ENCODE data around the gene RAB4A.

RAB4A gene

GRCh38 chr1:229249854-229250644, 20.9 kb upstream of the RAB4A start:
- Histone ChIP-seq H3K36me3 (ENCODE audit: low read depth) (no peaks in the 10 kb centered on the region), H3K4me1 (ENCODE audit: insufficient read depth, poor library complexity, severe bottlenecking) (no peaks in the 10 kb centered on the region), H3K27ac (ENCODE audit: poor library complexity, severe bottlenecking) (no peak overlapping the region), H3K27me3 (ENCODE audit: insufficient read depth, poor library complexity, severe bottlenecking) (no peaks in the 10 kb centered on the region), H3K4me3 (ENCODE audit: severe bottlenecking) (no peak overlapping the region), H3K9me3 (ENCODE audit: severe bottlenecking) (no peaks in the 10 kb centered on the region)
- TF ChIP-seq CTCF (IDR thresholded peaks at IDR 0.05; ENCODE audit: poor library complexity, severe bottlenecking) = no peak
- no peak for ATAC-seq (ENCODE audit: low read depth)
- no peak for DNase-seq (ENCODE audit: low spot score)

- no peaks in the 10 kb centered on the region for H3K27me3 ChIP-seq (ENCODE audit: insufficient read depth, poor library complexity, severe bottlenecking)
- no peaks in the 10 kb centered on the region for H3K36me3 ChIP-seq (ENCODE audit: low read depth)
- TF ChIP-seq CTCF (IDR thresholded peaks at IDR 0.05; ENCODE audit: poor library complexity, severe bottlenecking) = no peak
- H3K4me1 ChIP-seq (ENCODE audit: insufficient read depth, poor library complexity, severe bottlenecking) = no peaks in the 10 kb centered on the region
- DNase-seq (ENCODE audit: low spot score) (no peak), ATAC-seq (ENCODE audit: low read depth) (no peak)
- no peaks in the 10 kb centered on the region for H3K9me3 ChIP-seq (ENCODE audit: severe bottlenecking)
- H3K4me3 ChIP-seq (ENCODE audit: severe bottlenecking) = no peak overlapping the region
- H3K27ac ChIP-seq (ENCODE audit: poor library complexity, severe bottlenecking) = no peak overlapping the region
Measured at GRCh38 chr1:229251185-229251584, 19.7 kb upstream of the RAB4A start.

GRCh38 chr1:229252228-229252984, 18.5 kb upstream of the RAB4A start:
- no peak for ATAC-seq (ENCODE audit: low read depth)
- H3K4me1 ChIP-seq (ENCODE audit: insufficient read depth, poor library complexity, severe bottlenecking) = no peaks in the 10 kb centered on the region
- TF ChIP-seq CTCF (IDR thresholded peaks at IDR 0.05; ENCODE audit: poor library complexity, severe bottlenecking) = no peak

GRCh38 chr1:229253151-229253974, 17.5 kb upstream of the RAB4A start:
- no peaks in the 10 kb centered on the region for H3K4me1 ChIP-seq (ENCODE audit: insufficient read depth, poor library complexity, severe bottlenecking)
- ATAC-seq (ENCODE audit: low read depth) (peak; percentile 77), DNase-seq (ENCODE audit: low spot score) (no peak)
- H3K4me3 ChIP-seq (ENCODE audit: severe bottlenecking) = no peak overlapping the region
- no peaks in the 10 kb centered on the region for H3K36me3 ChIP-seq (ENCODE audit: low read depth)
- no peaks in the 10 kb centered on the region for H3K9me3 ChIP-seq (ENCODE audit: severe bottlenecking)
- TF ChIP-seq CTCF (IDR thresholded peaks at IDR 0.05; ENCODE audit: poor library complexity, severe bottlenecking) = no peak
- H3K27ac ChIP-seq (ENCODE audit: poor library complexity, severe bottlenecking) = peak overlapping the region; percentile 19
- no peaks in the 10 kb centered on the region for H3K27me3 ChIP-seq (ENCODE audit: insufficient read depth, poor library complexity, severe bottlenecking)

More at GRCh38 chr1:229252228-229252984, 18.5 kb upstream of the RAB4A start:
- Histone ChIP-seq H3K9me3 (ENCODE audit: severe bottlenecking) (no peaks in the 10 kb centered on the region), H3K36me3 (ENCODE audit: low read depth) (no peaks in the 10 kb centered on the region), H3K4me3 (ENCODE audit: severe bottlenecking) (no peak overlapping the region), H3K27me3 (ENCODE audit: insufficient read depth, poor library complexity, severe bottlenecking) (no peaks in the 10 kb centered on the region), H3K27ac (ENCODE audit: poor library complexity, severe bottlenecking) (no peak overlapping the region)
- no peak for DNase-seq (ENCODE audit: low spot score)
